OCI-LY1 (cell line): ENCODE measurements around the gene BCL11A.

Experiments
- H2AFZ ChIP-seq: fragments of 200-600 bp; sonication (generic), shearing (Covaris generic); 2 replicates; pipeline ENCODE4 v1.6.0; 2014; ENCODE audit warnings: antibody characterized with exemption, mild to moderate bottlenecking, low read length
- H3F3A ChIP-seq: fragments of 200-600 bp; sonication (generic), shearing (Covaris generic); 2 replicates; pipeline ENCODE4 v1.6.0; 2014; ENCODE audit warnings: mild to moderate bottlenecking, antibody characterized with exemption, low read length, moderate library complexity; ENCODE audit not compliant: insufficient read depth
- H3K27ac ChIP-seq: fragments of 200-600 bp; sonication (generic); 2 replicates; pipeline ENCODE4 v1.5.1; 2014; ENCODE audit warnings: low read length, mixed run types, mild to moderate bottlenecking, low read depth; ENCODE audit not compliant: poor library complexity, severe bottlenecking
- H3K27me3 ChIP-seq: fragments of 200-600 bp; sonication (generic); 2 replicates; pipeline ENCODE4 v1.6.0; 2014; ENCODE audit warnings: antibody characterized with exemption, mild to moderate bottlenecking, low read length, moderate library complexity; ENCODE audit not compliant: insufficient read depth
- H3K36me3 ChIP-seq: fragments of 200-600 bp; sonication (generic); 2 replicates; pipeline ENCODE4 v1.6.1; 2014; ENCODE audit warnings: mild to moderate bottlenecking, antibody characterized with exemption, low read length, moderate library complexity, mixed read lengths; ENCODE audit not compliant: insufficient read depth
- H3K4me1 ChIP-seq: fragments of 200-600 bp; sonication (generic); 2 replicates; pipeline ENCODE4 v1.5.1; 2014; ENCODE audit warnings: mild to moderate bottlenecking, low read length, moderate library complexity; ENCODE audit not compliant: insufficient read depth, severe bottlenecking
- H3K4me2 ChIP-seq: fragments of 200-600 bp; sonication (generic), shearing (Covaris generic); 2 replicates; pipeline ENCODE4 v1.6.1; 2014; ENCODE audit warnings: low read length
- H3K4me3 ChIP-seq: fragments of 200-600 bp; sonication (generic); 2 replicates; pipeline ENCODE4 v1.5.1; 2014; ENCODE audit warnings: low read length, low read depth, mild to moderate bottlenecking, mixed read lengths; ENCODE audit not compliant: poor library complexity, severe bottlenecking
- H3K79me2 ChIP-seq: fragments of 200-600 bp; shearing (Covaris generic); 2 replicates; pipeline ENCODE4 v1.6.1; 2016; ENCODE audit warnings: mixed run types, low read length, mixed read lengths; ENCODE audit not compliant: insufficient read depth
- H3K9ac ChIP-seq: fragments of 200-600 bp; sonication (generic), shearing (Covaris generic); 2 replicates; pipeline ENCODE4 v1.6.1; 2014; ENCODE audit warnings: mild to moderate bottlenecking, low read length, mixed read lengths
- H3K9me2 ChIP-seq: fragments of 200-600 bp; sonication (generic), shearing (Covaris generic); 2 replicates; pipeline ENCODE4 v1.6.1; 2014; ENCODE audit warnings: low read depth, mild to moderate bottlenecking, low read length, mixed read lengths
- H3K9me3 ChIP-seq: fragments of 200-600 bp; shearing (Covaris generic); 2 replicates; pipeline ENCODE4 v1.6.1; 2014; ENCODE audit warnings: low read length, mixed read lengths
- H4K20me1 ChIP-seq: fragments of 200-600 bp; sonication (generic), shearing (Covaris generic); 2 replicates; pipeline ENCODE4 v1.6.0; 2016; ENCODE audit warnings: mild to moderate bottlenecking, low read length; ENCODE audit not compliant: insufficient read depth
- EZH2 ChIP-seq: fragments of 200-600 bp; sonication (generic), shearing (Covaris generic); IDR thresholded peaks from 2 replicates; pipeline ENCODE4 v1.8.0; 2017; ENCODE audit warnings: borderline replicate concordance, mixed run types, mild to moderate bottlenecking, antibody characterized with exemption, low read length, moderate library complexity, mixed read lengths
- TF ChIP-seq, protein P1 (sequence below): fragments of 200-600 bp; sonication (generic), shearing (Covaris generic); IDR thresholded peaks from 2 replicates; pipeline ENCODE4 v1.5.1; 2017; ENCODE audit warnings: mild to moderate bottlenecking, antibody characterized with exemption, low read length, moderate library complexity, mixed read lengths

The BCL11A gene

DNA sequence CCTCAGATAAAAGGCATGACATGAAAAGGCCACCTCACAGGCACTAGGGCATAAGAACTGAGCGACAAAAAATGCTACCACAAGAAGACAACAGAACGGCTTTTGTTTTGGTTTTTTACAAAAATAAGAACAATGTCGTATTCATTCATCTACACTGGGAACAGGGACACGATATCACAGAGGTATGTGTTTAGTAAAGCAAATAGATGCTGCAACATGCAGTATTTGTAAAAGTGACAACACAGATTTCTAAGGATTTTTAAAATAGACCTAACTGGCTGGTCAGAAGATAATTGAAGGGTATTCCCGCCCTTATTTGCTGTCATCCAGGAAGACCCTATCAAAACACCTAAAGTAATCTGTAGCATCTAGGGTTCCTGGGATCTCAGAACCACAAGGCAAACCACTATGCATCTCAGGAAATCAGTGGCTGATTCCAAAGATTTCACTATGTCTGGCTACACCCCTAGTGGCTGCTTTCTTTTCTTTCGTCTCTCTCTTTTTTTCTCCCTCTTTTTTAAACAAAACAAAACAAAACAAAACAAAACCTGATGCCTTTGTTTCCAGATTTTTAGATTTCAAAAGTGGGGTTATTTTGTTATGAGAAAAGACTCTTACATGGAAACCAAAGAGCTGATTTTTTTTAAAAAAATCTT is 97.2 kb downstream of the BCL11A start:
- H3K79me2 ChIP-seq: no peaks in the 10 kb centered on the region
- no peaks in the 10 kb centered on the region for H4K20me1 ChIP-seq
- H3K9me3 ChIP-seq: no peaks in the 10 kb centered on the region
- H3K4me1 ChIP-seq: no peaks in the 10 kb centered on the region
- H3K27me3 ChIP-seq: no peaks in the 10 kb centered on the region
- no peak overlapping the region for H3K4me3 ChIP-seq
- no peak overlapping the region for H2AFZ ChIP-seq
- no peak overlapping the region for H3K9ac ChIP-seq
- H3K27ac ChIP-seq: no peak overlapping the region
- TF ChIP-seq, protein P1, sequence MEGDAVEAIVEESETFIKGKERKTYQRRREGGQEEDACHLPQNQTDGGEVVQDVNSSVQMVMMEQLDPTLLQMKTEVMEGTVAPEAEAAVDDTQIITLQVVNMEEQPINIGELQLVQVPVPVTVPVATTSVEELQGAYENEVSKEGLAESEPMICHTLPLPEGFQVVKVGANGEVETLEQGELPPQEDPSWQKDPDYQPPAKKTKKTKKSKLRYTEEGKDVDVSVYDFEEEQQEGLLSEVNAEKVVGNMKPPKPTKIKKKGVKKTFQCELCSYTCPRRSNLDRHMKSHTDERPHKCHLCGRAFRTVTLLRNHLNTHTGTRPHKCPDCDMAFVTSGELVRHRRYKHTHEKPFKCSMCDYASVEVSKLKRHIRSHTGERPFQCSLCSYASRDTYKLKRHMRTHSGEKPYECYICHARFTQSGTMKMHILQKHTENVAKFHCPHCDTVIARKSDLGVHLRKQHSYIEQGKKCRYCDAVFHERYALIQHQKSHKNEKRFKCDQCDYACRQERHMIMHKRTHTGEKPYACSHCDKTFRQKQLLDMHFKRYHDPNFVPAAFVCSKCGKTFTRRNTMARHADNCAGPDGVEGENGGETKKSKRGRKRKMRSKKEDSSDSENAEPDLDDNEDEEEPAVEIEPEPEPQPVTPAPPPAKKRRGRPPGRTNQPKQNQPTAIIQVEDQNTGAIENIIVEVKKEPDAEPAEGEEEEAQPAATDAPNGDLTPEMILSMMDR: no peak
- no peak for TF ChIP-seq EZH2
- H3F3A ChIP-seq: no peaks in the 10 kb centered on the region
- H3K4me2 ChIP-seq: no peak overlapping the region
- no peaks in the 10 kb centered on the region for H3K9me2 ChIP-seq
- H3K36me3 ChIP-seq: no peaks in the 10 kb centered on the region

DNA sequence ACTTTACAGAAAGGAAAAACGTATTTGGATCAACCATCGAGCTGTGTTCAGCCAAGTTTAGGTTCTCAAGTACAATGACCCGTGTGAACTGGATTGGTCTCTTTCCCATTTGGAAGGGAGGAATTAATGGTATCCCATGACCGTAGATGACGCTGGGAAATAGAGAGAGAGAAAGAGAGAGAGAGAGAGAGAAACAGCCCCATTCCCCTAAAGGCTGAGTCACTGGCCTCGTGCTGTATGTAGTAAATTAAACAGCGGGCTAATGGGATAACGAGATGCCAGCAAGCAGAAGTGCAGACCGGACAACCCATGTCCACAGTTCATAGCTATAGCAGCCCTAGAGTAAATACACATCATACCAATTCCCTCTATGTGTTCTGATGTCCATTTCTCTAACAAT is 99.6 kb downstream of the BCL11A start:
- Histone ChIP-seq H3K4me2 (no peak overlapping the region), H3K9me3 (no peaks in the 10 kb centered on the region), H3K79me2 (no peaks in the 10 kb centered on the region), H3K27ac (no peak overlapping the region), H4K20me1 (no peaks in the 10 kb centered on the region), H3K9ac (no peak overlapping the region), H3K9me2 (no peaks in the 10 kb centered on the region), H3K27me3 (no peaks in the 10 kb centered on the region), H3K4me3 (no peak overlapping the region), H2AFZ (no peak overlapping the region), H3K36me3 (no peaks in the 10 kb centered on the region), H3K4me1 (no peaks in the 10 kb centered on the region), H3F3A (no peaks in the 10 kb centered on the region)
- TF ChIP-seq, protein P1: no peak
- no peak for TF ChIP-seq EZH2

DNA sequence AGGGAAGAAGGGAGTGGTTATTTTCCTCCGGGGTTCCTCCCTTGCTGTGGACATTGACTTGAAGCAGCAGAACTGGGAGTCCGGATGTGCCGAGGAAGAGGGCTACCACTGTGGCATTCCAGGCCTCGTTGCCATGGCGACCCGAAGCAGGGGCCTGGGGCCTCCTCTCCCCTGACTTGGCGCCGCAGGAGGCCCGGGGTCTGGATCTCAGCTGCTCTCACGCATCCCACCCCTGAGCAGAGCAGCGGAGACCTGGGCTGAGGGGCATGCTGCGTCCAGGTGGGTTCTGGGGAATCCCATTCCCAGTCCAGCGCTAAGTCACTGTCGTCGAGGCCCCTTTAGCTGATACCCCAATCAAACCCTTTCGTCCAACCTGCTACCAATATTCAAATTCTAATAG is 100.2 kb downstream of the BCL11A start:
- Histone ChIP-seq H3K4me3 (no peak overlapping the region), H3K9me3 (no peaks in the 10 kb centered on the region), H3K9ac (no peak overlapping the region), H3K36me3 (no peaks in the 10 kb centered on the region), H3K27me3 (no peaks in the 10 kb centered on the region), H3K4me1 (peaks cover 2% of the 10 kb centered on the region), H3K4me2 (no peak overlapping the region), H4K20me1 (no peaks in the 10 kb centered on the region), H3K79me2 (no peaks in the 10 kb centered on the region), H3K27ac (no peak overlapping the region), H3K9me2 (no peaks in the 10 kb centered on the region), H3F3A (no peaks in the 10 kb centered on the region), H2AFZ (no peak overlapping the region)
- TF ChIP-seq, protein P1: no peak
- no peak for TF ChIP-seq EZH2
